ENCODE results near the gene EPHB1.

EPHB1 gene

DNA sequence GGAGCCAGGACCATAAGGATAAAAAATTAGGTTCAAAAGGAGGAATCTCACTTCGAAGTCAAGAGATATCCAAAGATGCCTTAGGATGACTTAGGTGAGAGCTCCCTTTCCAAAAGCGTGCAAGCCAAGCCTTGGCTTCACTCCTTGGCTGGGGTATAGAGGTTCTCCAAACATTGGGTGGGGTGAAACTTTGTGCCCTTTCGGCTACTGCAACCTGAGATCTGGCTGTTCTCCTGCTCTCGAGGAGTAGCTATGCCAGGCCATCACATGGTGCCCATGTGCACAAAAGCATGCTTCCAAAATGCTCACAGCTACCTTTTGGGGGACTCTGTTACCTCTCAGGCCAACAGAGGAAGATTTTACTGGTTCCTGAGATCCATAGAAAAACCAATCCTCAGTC is 373.8 kb downstream of the EPHB1 start:
- ATAC-seq, result no peak
- no peak for TF ChIP-seq RARB (CRISPR knock-in tag; IDR thresholded peaks at IDR 0.05)
- no peak for TF ChIP-seq ZNF8 (CRISPR knock-in tag; IDR thresholded peaks at IDR 0.05)
- TF ChIP-seq ZNF70 (CRISPR knock-in tag; IDR thresholded peaks at IDR 0.05), result no peak
- no peak for TF ChIP-seq ZC3H10 (CRISPR knock-in tag; IDR thresholded peaks at IDR 0.05)
- TF ChIP-seq, protein P1, sequence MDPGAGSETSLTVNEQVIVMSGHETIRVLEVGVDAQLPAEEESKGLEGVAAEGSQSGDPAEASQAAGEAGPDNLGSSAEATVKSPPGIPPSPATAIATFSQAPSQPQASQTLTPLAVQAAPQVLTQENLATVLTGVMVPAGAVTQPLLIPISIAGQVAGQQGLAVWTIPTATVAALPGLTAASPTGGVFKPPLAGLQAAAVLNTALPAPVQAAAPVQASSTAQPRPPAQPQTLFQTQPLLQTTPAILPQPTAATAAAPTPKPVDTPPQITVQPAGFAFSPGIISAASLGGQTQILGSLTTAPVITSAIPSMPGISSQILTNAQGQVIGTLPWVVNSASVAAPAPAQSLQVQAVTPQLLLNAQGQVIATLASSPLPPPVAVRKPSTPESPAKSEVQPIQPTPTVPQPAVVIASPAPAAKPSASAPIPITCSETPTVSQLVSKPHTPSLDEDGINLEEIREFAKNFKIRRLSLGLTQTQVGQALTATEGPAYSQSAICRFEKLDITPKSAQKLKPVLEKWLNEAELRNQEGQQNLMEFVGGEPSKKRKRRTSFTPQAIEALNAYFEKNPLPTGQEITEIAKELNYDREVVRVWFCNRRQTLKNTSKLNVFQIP (CRISPR knock-in tag; IDR thresholded peaks at IDR 0.05; ENCODE audit: borderline replicate concordance, low read depth), result no peak
- TF ChIP-seq PPARA (CRISPR knock-in tag; IDR thresholded peaks at IDR 0.05; ENCODE audit: borderline replicate concordance), result no peak
- TF ChIP-seq, protein P2, sequence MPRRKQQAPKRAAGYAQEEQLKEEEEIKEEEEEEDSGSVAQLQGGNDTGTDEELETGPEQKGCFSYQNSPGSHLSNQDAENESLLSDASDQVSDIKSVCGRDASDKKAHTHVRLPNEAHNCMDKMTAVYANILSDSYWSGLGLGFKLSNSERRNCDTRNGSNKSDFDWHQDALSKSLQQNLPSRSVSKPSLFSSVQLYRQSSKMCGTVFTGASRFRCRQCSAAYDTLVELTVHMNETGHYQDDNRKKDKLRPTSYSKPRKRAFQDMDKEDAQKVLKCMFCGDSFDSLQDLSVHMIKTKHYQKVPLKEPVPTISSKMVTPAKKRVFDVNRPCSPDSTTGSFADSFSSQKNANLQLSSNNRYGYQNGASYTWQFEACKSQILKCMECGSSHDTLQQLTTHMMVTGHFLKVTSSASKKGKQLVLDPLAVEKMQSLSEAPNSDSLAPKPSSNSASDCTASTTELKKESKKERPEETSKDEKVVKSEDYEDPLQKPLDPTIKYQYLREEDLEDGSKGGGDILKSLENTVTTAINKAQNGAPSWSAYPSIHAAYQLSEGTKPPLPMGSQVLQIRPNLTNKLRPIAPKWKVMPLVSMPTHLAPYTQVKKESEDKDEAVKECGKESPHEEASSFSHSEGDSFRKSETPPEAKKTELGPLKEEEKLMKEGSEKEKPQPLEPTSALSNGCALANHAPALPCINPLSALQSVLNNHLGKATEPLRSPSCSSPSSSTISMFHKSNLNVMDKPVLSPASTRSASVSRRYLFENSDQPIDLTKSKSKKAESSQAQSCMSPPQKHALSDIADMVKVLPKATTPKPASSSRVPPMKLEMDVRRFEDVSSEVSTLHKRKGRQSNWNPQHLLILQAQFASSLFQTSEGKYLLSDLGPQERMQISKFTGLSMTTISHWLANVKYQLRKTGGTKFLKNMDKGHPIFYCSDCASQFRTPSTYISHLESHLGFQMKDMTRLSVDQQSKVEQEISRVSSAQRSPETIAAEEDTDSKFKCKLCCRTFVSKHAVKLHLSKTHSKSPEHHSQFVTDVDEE (CRISPR knock-in tag; IDR thresholded peaks at IDR 0.05), result no peak
- no peak for TF ChIP-seq BACH2 (CRISPR knock-in tag; IDR thresholded peaks at IDR 0.05; ENCODE audit: borderline replicate concordance)
- TF ChIP-seq ZFP3 (CRISPR knock-in tag; IDR thresholded peaks at IDR 0.05), result no peak
- TF ChIP-seq ZFP30 (CRISPR knock-in tag; IDR thresholded peaks at IDR 0.05), result no peak
- TF ChIP-seq, protein P3, sequence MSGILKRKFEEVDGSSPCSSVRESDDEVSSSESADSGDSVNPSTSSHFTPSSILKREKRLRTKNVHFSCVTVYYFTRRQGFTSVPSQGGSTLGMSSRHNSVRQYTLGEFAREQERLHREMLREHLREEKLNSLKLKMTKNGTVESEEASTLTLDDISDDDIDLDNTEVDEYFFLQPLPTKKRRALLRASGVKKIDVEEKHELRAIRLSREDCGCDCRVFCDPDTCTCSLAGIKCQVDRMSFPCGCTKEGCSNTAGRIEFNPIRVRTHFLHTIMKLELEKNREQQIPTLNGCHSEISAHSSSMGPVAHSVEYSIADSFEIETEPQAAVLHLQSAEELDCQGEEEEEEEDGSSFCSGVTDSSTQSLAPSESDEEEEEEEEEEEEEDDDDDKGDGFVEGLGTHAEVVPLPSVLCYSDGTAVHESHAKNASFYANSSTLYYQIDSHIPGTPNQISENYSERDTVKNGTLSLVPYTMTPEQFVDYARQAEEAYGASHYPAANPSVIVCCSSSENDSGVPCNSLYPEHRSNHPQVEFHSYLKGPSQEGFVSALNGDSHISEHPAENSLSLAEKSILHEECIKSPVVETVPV (CRISPR knock-in tag; IDR thresholded peaks at IDR 0.05), result no peak
- TF ChIP-seq, protein P4, sequence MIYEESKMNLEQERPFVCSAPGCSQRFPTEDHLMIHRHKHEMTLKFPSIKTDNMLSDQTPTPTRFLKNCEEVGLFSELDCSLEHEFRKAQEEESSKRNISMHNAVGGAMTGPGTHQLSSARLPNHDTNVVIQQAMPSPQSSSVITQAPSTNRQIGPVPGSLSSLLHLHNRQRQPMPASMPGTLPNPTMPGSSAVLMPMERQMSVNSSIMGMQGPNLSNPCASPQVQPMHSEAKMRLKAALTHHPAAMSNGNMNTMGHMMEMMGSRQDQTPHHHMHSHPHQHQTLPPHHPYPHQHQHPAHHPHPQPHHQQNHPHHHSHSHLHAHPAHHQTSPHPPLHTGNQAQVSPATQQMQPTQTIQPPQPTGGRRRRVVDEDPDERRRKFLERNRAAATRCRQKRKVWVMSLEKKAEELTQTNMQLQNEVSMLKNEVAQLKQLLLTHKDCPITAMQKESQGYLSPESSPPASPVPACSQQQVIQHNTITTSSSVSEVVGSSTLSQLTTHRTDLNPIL (CRISPR knock-in tag; IDR thresholded peaks at IDR 0.05; ENCODE audit: low read depth), result no peak
- no peak for TF ChIP-seq CSDC2 (CRISPR knock-in tag; IDR thresholded peaks at IDR 0.05)
- no peak for TF ChIP-seq TOX (CRISPR knock-in tag; IDR thresholded peaks at IDR 0.05; ENCODE audit: borderline replicate concordance)
- TF ChIP-seq ESRRG (CRISPR knock-in tag; IDR thresholded peaks at IDR 0.05), result no peak
- no peak for TF ChIP-seq ARNTL (CRISPR knock-in tag; IDR thresholded peaks at IDR 0.05; ENCODE audit: borderline replicate concordance, low read depth)
- no peak for TF ChIP-seq ISL1 (CRISPR knock-in tag; IDR thresholded peaks at IDR 0.05)
- no peak for TF ChIP-seq GLIS3 (CRISPR knock-in tag; IDR thresholded peaks at IDR 0.05)
- TF ChIP-seq, protein P5, sequence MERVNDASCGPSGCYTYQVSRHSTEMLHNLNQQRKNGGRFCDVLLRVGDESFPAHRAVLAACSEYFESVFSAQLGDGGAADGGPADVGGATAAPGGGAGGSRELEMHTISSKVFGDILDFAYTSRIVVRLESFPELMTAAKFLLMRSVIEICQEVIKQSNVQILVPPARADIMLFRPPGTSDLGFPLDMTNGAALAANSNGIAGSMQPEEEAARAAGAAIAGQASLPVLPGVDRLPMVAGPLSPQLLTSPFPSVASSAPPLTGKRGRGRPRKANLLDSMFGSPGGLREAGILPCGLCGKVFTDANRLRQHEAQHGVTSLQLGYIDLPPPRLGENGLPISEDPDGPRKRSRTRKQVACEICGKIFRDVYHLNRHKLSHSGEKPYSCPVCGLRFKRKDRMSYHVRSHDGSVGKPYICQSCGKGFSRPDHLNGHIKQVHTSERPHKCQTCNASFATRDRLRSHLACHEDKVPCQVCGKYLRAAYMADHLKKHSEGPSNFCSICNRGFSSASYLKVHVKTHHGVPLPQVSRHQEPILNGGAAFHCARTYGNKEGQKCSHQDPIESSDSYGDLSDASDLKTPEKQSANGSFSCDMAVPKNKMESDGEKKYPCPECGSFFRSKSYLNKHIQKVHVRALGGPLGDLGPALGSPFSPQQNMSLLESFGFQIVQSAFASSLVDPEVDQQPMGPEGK (CRISPR knock-in tag; IDR thresholded peaks at IDR 0.05; ENCODE audit: borderline replicate concordance), result no peak
- no peak for TF ChIP-seq ZNF565 (CRISPR knock-in tag; conservative IDR thresholded peaks at IDR 0.05; ENCODE audit: low read depth)

DNA sequence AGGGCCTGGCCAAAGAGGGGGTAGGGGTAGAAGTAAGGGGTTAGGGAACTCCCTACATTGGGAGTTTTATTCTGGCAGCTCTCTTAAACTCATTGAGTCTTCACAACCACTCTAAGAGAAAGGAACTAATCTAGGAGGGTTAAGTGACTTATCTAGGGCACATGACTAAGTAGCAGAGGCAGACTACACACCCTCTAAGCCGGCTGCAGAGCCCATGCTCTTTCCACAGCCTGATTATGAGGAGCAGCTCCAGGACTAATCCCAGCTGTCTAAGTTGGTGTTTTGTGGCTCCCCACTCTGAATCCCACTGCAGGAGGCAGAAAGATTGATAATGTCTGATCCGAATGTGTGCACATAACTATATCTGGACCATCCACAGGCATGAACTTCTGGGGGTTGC is 374.6 kb downstream of the EPHB1 start:
- ATAC-seq, result no peak
- TF ChIP-seq ZNF565 (CRISPR knock-in tag; conservative IDR thresholded peaks at IDR 0.05; ENCODE audit: low read depth) (no peak), ISL1 (CRISPR knock-in tag; IDR thresholded peaks at IDR 0.05) (no peak), ESRRG (CRISPR knock-in tag; IDR thresholded peaks at IDR 0.05) (no peak)

DNA sequence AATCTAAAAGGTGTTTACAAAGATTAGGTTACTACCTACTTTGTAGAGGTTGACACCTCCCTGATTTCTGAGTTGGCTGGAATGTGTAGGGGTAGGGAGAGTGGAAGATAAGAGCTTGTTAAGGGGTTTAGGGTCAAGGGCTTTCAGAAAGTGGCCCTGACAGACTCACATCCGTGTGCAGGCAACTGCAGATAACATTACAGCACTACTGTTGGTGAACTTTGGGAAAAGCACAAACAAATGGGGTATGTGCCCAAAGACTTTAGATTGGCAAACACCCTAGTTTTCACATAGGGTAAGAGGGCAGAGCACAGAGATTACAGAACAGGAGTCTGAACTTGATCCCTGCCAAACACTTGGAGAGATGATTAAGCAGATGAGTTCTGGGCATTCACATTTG is 375.7 kb downstream of the EPHB1 start:
- no peak for ATAC-seq
- TF ChIP-seq ZFP30 (CRISPR knock-in tag; IDR thresholded peaks at IDR 0.05) (no peak), GLIS3 (CRISPR knock-in tag; IDR thresholded peaks at IDR 0.05) (no peak), ARNTL (CRISPR knock-in tag; IDR thresholded peaks at IDR 0.05; ENCODE audit: borderline replicate concordance, low read depth) (no peak), CSDC2 (CRISPR knock-in tag; IDR thresholded peaks at IDR 0.05) (no peak), ZNF565 (CRISPR knock-in tag; conservative IDR thresholded peaks at IDR 0.05; ENCODE audit: low read depth) (no peak), TOX (CRISPR knock-in tag; IDR thresholded peaks at IDR 0.05; ENCODE audit: borderline replicate concordance) (no peak), RARB (CRISPR knock-in tag; IDR thresholded peaks at IDR 0.05) (no peak), ISL1 (CRISPR knock-in tag; IDR thresholded peaks at IDR 0.05) (no peak), PPARA (CRISPR knock-in tag; IDR thresholded peaks at IDR 0.05; ENCODE audit: borderline replicate concordance) (no peak), ZC3H10 (CRISPR knock-in tag; IDR thresholded peaks at IDR 0.05) (no peak), ZFP3 (CRISPR knock-in tag; IDR thresholded peaks at IDR 0.05) (no peak)
- TF ChIP-seq, protein P2 (CRISPR knock-in tag; IDR thresholded peaks at IDR 0.05), result no peak
- TF ChIP-seq, protein P5 (CRISPR knock-in tag; IDR thresholded peaks at IDR 0.05; ENCODE audit: borderline replicate concordance), result no peak
- TF ChIP-seq, protein P4 (CRISPR knock-in tag; IDR thresholded peaks at IDR 0.05; ENCODE audit: low read depth), result no peak

All from SK-N-SH treated with all-trans-retinoic acid at 6 μM for 48 hours (cell line).